Keratinocyte (primary cell): ENCODE results near the gene AATF.

Source experiments
- CTCF ChIP-seq, 3 experiments: IDR thresholded peaks in 1 of 3; conservative IDR thresholded peaks in 1 of 3; optimal IDR thresholded peaks in 1 of 3; 2 replicates in 2 of 3; 3 replicates in 1 of 3; pipeline versions ENCODE3 to v1.5.1; 2011; ENCODE audit warnings: low read length in 3 of 3, mild to moderate bottlenecking in 3 of 3, moderate library complexity in 2 of 3, control low read depth in 1 of 3, inconsistent platforms in 1 of 3; ENCODE audit not compliant: insufficient read depth in 2 of 3; ENCODE audit errors: extremely low read depth in 1 of 3
- EZH2 ChIP-seq: IDR thresholded peaks from one replicate; pipeline ENCODE4 v1.6.1; 2012; ENCODE audit warnings: inconsistent platforms, mild to moderate bottlenecking, low read length, moderate library complexity

- TF ChIP-seq CTCF (optimal IDR thresholded peaks at IDR 0.05 in 1 of 3, IDR thresholded peaks at IDR 0.05 in 1 of 3, conservative IDR thresholded peaks at IDR 0.05 in 1 of 3; ENCODE audit: extremely low read depth in 1 of 3, insufficient read depth in 2 of 3, low read length in 3 of 3): no peak
- no peak for TF ChIP-seq EZH2
Measured at GRCh38 chr17:37031493-37032083, 82.8 kb downstream of the AATF start.
